HUES48 (cell line): ENCODE results near the gene TRPV5.

Experiments used
- H3K27ac ChIP-seq: one replicate; pipeline ENCODE4 v1.7.0; 2013; ENCODE audit warnings: low read depth, low read length, inconsistent platforms
- H3K27me3 ChIP-seq: 2 replicates; pipeline ENCODE4 v1.6.1; 2013; ENCODE audit warnings: mild to moderate bottlenecking, low read length; ENCODE audit not compliant: control insufficient read depth, insufficient read depth
- H3K36me3 ChIP-seq: 2 replicates; pipeline ENCODE4 v1.6.1; 2013; ENCODE audit warnings: low read length; ENCODE audit not compliant: control insufficient read depth, insufficient read depth
- H3K4me1 ChIP-seq: 2 replicates; pipeline ENCODE4 v1.6.1; 2013; ENCODE audit warnings: mild to moderate bottlenecking, low read length; ENCODE audit not compliant: control insufficient read depth, insufficient read depth
- H3K4me3 ChIP-seq: 2 replicates; pipeline ENCODE4 v1.5.1; 2013; ENCODE audit warnings: mild to moderate bottlenecking, low read depth, low read length
- H3K9ac ChIP-seq: 2 replicates; pipeline ENCODE4 v1.6.1; 2013; ENCODE audit warnings: mild to moderate bottlenecking, low read depth, low read length, moderate library complexity
- H3K9me3 ChIP-seq: 2 replicates; pipeline ENCODE4 v1.6.1; 2013; ENCODE audit warnings: low read length; ENCODE audit not compliant: control insufficient read depth, insufficient read depth

TRPV5 gene

DNA sequence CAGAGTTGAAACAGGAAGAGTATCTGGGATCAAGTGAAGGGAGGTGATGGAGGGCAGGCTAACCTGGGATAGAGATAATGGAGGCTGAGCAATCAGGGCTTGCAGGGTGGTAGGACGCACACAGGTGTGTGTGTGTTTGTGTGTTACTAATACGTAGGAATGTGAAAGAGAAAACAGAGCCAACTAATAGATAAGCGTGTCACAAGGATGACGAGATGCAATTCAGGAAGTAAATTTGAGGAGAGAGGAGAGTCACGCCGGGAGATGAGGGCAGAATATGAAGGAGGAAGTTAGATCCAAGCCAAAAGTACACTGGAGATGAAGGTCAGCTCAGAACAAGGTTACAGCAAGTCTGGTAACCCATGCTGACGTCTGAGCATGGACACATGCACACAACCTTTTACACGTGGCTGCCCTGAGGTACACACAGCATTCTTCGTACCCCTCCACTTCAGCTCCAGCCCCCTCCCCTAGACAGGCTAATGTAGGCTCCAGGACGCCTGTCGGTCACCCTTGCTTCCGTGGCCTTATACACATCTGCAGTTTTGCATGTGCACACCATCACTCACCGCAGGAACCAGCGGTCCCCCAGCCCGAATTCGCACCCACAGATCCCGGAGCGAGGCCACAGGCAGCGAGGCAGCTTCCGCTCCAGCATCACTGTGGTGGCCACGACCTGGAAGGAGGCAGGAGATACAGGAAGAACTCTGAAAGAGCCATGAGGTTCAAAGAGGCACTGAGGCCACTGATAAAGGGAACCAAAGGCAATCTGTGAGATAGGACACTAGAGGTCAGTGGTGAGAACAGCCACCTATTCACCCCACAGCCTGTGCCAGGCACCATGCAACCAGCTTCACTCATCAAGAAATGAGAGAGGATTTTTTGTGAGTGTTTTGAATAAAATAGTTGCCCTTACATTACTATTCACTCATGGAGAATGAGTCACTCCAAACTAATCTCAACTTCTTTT, 24.3 kb downstream of the TRPV5 start:
- peaks cover 20% of the 10 kb centered on the region for H3K9me3 ChIP-seq
- no peak overlapping the region for H3K9ac ChIP-seq
- no peaks in the 10 kb centered on the region for H3K4me1 ChIP-seq
- H3K36me3 ChIP-seq, result no peaks in the 10 kb centered on the region
- H3K4me3 ChIP-seq, result no peak overlapping the region
- no peaks in the 10 kb centered on the region for H3K27me3 ChIP-seq
- no peak overlapping the region for H3K27ac ChIP-seq

DNA sequence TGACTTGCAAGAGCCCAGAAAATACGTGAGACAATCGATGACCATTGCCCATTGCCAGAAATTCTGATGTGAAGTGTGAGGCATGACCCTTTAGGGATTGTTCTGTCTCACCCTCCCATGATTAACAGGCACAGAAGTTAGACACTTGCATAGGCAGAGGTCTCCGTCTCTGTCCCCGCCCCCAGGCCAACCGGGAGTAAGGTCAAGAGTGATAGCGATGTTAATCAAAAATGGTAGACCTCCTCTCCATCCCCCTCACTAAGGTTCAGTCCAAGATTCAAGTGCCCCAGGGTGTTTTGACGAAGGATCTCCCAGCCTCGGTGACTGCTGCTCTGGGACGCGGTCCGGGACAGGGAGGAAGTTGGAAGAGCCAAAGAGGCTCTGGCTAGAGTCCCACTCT, 25.3 kb downstream of the TRPV5 start:
- Histone ChIP-seq H3K9ac (no peak overlapping the region), H3K27me3 (no peaks in the 10 kb centered on the region), H3K27ac (no peak overlapping the region), H3K4me3 (no peak overlapping the region), H3K4me1 (no peaks in the 10 kb centered on the region), H3K9me3 (peaks cover 27% of the 10 kb centered on the region), H3K36me3 (no peaks in the 10 kb centered on the region)

DNA sequence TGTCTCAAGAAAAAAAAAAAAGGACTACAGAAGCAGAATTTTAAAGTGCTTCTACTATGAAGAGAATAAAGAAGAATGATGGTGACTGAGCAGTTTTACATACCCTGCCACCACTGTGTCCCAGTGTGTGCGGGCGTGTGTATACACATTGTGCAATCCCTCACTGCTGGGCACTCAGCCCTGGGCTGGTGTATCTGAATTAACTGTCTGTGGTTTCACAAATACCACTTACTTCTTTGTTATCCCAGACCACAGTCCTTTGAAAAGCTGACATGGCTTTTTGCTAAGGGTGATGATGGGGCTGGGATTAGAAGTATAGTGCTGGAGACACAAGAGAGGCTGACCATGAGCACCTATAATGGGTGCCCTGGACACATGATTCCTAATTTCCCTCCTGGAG, 26.9 kb downstream of the TRPV5 start:
- Histone ChIP-seq H3K9ac (no peak overlapping the region), H3K4me3 (no peak overlapping the region), H3K27ac (no peak overlapping the region), H3K9me3 (peaks cover 27% of the 10 kb centered on the region), H3K4me1 (no peaks in the 10 kb centered on the region; the same call in 1 of the 2 replicates), H3K36me3 (no peaks in the 10 kb centered on the region), H3K27me3 (no peaks in the 10 kb centered on the region)

DNA sequence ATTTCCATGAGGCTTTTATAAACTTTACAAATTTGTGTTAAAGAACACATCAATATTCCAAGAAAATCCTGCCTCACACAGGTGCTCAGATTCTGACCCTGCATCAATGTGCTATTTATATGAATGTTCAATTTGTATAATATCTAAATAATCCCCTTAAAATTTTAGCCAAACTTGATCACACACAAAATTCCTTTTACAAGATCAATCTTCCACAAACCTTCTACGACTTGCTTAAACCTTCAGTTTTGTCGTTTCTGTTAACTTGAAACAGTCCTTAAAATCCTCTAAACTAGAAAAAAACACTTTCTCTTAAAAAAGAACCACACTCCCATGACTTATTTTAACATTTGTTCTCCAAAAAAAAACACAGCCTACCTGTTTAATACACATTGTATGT, 27.8 kb downstream of the TRPV5 start:
- no peaks in the 10 kb centered on the region for H3K27me3 ChIP-seq
- no peak overlapping the region for H3K9ac ChIP-seq
- H3K4me3 ChIP-seq, result no peak overlapping the region
- no peaks in the 10 kb centered on the region; the same call in 1 of the 2 replicates for H3K4me1 ChIP-seq
- no peak overlapping the region for H3K27ac ChIP-seq
- H3K9me3 ChIP-seq, result peaks cover 27% of the 10 kb centered on the region
- no peaks in the 10 kb centered on the region for H3K36me3 ChIP-seq

DNA sequence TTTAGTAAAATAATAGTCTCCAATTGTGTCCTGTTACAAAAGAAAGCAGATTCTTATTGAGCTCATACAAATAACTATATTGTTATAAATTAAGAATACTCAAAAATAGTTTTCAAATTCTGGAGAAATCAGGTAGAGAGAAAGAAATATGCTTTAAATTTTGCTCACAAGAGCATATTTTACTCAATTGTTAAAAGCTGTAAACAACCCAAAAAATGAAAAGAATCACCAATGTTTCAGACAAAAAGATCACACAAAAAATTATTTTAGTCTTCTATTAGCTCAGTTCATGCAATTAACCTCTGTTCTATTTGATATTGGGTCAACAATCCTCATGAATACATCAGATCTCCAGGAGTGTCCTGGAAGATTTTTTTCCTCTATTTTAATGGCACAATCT, 29.4 kb downstream of the TRPV5 start:
- no peak overlapping the region for H3K27ac ChIP-seq
- H3K27me3 ChIP-seq, result no peaks in the 10 kb centered on the region
- H3K9ac ChIP-seq, result no peak overlapping the region
- no peak overlapping the region for H3K4me3 ChIP-seq
- H3K9me3 ChIP-seq, result peaks cover 27% of the 10 kb centered on the region
- no peaks in the 10 kb centered on the region for H3K36me3 ChIP-seq
- no peaks in the 10 kb centered on the region; the same call in 1 of the 2 replicates for H3K4me1 ChIP-seq

DNA sequence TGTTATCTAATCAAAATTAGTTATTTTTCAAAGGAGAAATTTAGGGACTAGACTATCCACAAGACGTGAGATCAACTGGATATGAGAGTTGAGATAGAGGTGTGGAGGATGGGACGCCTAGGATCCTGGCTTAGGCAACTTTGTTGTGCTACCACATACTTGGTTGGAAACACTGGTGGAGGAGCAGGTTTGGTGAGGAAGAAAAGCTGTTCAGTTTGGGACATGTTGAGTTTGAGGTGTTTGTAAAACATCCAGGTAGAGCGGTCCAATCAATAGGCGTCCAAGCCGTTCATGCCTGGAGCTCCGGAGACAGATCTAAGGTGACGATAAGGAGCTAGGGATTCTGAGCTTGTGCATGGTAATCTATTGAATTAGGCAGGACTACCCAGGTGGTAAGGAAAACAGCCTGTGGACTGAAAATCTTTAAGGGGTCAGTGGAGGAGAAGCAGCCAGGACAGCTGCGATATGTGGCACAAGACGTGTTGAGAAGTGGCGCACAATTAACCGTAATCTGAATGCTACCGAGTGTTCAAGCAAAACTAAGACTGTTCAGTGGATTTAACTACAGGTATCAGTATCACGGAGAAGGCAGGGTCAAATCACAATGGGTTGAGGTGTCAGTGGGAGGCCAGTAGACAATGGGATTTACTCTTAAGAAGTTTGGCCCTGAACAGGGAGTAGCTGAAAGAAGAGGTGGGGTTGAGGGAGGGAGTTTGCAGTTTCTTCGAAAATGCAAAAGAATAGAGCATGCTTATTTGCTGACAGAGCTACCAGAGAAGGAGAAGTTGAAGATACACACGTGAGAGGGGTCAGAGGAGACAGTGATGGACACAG, 31.9 kb downstream of the TRPV5 start:
- no peaks in the 10 kb centered on the region; the same call in 1 of the 2 replicates for H3K4me1 ChIP-seq
- H3K27ac ChIP-seq, result no peak overlapping the region
- H3K36me3 ChIP-seq, result no peaks in the 10 kb centered on the region
- no peak overlapping the region for H3K9ac ChIP-seq
- H3K9me3 ChIP-seq, result peaks cover 23% of the 10 kb centered on the region
- H3K27me3 ChIP-seq, result no peaks in the 10 kb centered on the region
- H3K4me3 ChIP-seq, result no peak overlapping the region

DNA sequence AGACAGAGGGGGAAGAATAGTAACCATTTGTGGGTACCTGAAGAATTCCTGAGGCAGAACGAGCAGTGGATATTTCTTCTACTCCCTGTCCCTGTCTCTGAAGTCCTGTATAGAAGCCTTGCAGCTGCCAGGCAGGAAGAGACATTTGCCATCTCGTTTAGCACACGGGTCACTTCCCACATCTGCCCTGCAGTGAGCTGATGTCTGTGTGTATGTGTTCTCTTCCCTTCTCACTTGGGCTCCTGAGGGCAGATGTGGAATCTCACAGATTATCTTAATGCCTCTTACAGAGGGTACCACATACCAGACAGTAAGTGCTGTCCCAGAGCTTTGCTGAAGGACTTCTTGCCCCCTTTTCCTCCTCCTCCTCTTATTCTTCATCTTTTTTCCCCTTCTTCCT, 33.9 kb downstream of the TRPV5 start:
- Histone ChIP-seq H3K9ac (no peak overlapping the region), H3K4me1 (no peaks in the 10 kb centered on the region; the same call in 1 of the 2 replicates)

DNA sequence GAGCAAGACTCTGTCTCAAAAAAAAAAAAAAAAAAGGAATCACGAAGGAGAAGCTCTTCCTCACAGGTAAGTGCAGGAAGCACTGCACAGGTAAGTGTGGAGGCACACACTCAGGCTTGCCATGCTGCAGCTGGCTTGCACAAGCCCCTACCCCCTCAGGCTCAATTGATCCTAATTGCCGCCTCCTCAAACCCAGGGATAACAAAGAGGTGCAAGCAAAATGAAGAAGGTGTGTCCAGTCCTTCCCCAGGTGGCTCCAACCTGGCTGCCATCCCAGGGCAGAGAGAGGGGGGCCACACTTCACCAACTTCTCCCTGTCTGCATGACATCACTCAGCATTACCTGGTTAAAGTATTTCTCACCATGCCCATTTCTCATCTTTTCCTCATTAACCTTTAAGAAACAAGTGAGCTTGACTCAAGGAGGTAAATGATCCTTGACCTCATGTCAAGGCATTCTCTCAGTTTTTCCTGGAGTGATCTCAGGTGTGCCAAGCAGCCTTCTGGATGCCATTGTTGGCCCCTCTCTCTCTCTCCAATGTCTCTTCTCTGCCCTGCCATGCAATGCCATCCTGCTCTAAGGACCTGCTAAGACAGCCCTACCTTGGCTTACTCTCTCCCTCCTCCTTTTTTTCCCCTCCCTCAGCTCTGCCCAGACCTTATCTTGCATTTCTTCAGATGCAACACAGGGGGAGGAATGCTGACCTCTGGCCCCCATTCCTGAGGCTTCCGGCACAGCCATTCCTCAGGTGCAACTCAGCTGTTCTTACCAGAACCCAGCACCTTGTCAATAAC, 35.0 kb downstream of the TRPV5 start:
- no peaks in the 10 kb centered on the region for H3K36me3 ChIP-seq
- H3K27me3 ChIP-seq, result no peaks in the 10 kb centered on the region
- no peak overlapping the region for H3K4me3 ChIP-seq

More for the DNA sequence above, 33.9 kb downstream of the TRPV5 start:
- H3K27me3 ChIP-seq, result no peaks in the 10 kb centered on the region
- H3K4me3 ChIP-seq, result no peak overlapping the region
- no peaks in the 10 kb centered on the region for H3K36me3 ChIP-seq
- no peak overlapping the region for H3K27ac ChIP-seq
- peaks cover 9% of the 10 kb centered on the region; the same call in 1 of the 2 replicates for H3K9me3 ChIP-seq

DNA sequence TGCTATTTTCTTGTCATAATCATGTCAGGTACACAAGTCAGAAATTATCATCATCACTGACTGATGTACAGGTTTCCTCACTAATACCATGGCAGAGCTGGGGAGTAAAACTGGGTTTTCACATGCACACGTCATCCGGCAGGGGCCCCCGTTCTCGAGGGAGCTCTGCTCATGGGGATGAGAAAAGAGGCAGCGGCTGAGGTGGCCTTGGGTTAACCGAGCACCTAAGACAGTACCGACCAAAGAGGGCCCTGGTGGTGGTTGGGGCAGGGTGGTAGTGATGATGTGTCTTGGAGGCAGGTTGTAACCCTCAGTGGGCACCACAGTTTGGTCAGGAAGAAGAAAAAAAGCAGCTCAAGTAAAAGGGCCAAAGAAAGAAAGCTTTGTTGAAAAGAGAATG, 35.9 kb downstream of the TRPV5 start:
- no peaks in the 10 kb centered on the region for H3K27me3 ChIP-seq
- no peaks in the 10 kb centered on the region; the same call in 1 of the 2 replicates for H3K4me1 ChIP-seq
- H3K4me3 ChIP-seq, result no peak overlapping the region
- H3K9me3 ChIP-seq, result no peaks in the 10 kb centered on the region
- no peak overlapping the region for H3K27ac ChIP-seq
- H3K36me3 ChIP-seq, result no peaks in the 10 kb centered on the region
- H3K9ac ChIP-seq, result no peak overlapping the region

More for the DNA sequence above, 35.0 kb downstream of the TRPV5 start:
- Histone ChIP-seq H3K9me3 (0 out of 2 replicates have a peak, but pooled peaks cover 2% of the 10 kb centered on the region), H3K27ac (no peak overlapping the region), H3K4me1 (no peaks in the 10 kb centered on the region; the same call in 1 of the 2 replicates), H3K9ac (no peak overlapping the region)

DNA sequence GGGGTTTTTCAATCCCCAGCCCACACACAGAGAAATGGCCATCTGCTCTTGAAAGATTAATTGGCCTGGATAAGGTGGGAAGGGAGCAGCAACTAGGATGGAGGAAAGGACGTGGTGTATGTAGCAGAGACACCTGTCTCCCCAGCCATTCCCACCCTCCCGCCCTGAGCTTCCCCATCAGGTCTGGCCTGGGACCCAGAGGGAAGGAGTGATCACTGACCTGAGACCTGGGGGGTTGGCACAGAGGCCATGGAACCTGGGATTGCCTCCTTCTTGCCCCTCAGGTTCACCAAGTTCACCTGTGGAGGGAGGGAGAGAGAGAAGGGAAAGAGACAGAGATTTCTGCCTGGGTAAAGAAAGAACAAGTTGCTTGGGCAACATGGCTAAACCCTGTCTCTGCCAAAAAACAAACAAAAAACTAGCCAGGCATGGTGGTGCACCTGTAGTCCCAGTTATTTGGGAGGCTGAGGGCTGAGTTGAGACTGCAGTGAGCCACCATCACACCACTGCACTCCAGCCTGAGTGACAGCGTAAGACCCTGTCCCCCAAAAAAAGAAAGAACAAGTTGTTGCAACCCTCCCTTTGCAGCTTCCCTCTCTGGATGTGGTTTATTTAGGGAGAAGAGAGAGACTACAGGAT, 36.7 kb downstream of the TRPV5 start:
- H3K4me3 ChIP-seq, result no peak overlapping the region
- no peaks in the 10 kb centered on the region for H3K36me3 ChIP-seq
- no peaks in the 10 kb centered on the region for H3K9me3 ChIP-seq
- H3K9ac ChIP-seq, result no peak overlapping the region
- H3K4me1 ChIP-seq, result no peaks in the 10 kb centered on the region
- no peaks in the 10 kb centered on the region for H3K27me3 ChIP-seq
- H3K27ac ChIP-seq, result no peak overlapping the region
